Right lobe of liver (tissue), 4 donors: ENCODE data around the gene RNF150.

Experiments used
- POLR2A ChIP-seq: fragments of 450-650 bp; IDR thresholded peaks from one replicate; pipeline ENCODE4 v1.6.1; 2017; ENCODE audit warnings: antibody characterized with exemption, mild to moderate bottlenecking
- TF ChIP-seq, protein P1 (sequence below), 4 donors: fragments of 200-600 bp in 3 of 4; fragments of 450-650 bp in 1 of 4; IDR thresholded peaks; one replicate each; pipeline versions ENCODE4 v1.5.1 to v1.8.0; 2016 to 2022; ENCODE audit warnings: antibody characterized with exemption in 4 of 4, mild to moderate bottlenecking in 2 of 4
- donor health status: DM: no; HTN: no; CAD: no.
- donor health status: DM: no; HTN: no; CAD: no.
- donor health status: DM: no; HTN: yes; CAD: no.

- TF ChIP-seq, protein P1, sequence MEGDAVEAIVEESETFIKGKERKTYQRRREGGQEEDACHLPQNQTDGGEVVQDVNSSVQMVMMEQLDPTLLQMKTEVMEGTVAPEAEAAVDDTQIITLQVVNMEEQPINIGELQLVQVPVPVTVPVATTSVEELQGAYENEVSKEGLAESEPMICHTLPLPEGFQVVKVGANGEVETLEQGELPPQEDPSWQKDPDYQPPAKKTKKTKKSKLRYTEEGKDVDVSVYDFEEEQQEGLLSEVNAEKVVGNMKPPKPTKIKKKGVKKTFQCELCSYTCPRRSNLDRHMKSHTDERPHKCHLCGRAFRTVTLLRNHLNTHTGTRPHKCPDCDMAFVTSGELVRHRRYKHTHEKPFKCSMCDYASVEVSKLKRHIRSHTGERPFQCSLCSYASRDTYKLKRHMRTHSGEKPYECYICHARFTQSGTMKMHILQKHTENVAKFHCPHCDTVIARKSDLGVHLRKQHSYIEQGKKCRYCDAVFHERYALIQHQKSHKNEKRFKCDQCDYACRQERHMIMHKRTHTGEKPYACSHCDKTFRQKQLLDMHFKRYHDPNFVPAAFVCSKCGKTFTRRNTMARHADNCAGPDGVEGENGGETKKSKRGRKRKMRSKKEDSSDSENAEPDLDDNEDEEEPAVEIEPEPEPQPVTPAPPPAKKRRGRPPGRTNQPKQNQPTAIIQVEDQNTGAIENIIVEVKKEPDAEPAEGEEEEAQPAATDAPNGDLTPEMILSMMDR (IDR thresholded peaks at IDR 0.05), result no peak
- no peak for TF ChIP-seq POLR2A
Observed at GRCh38 chr4:140969296-140969695, 164.0 kb downstream of the RNF150 start.
